Liver (tissue), 3 donors: ENCODE results near the gene SYNM.

ENCODE experiments used
- ATF3 ChIP-seq: IDR thresholded peaks from 2 replicates; pipeline ENCODE4 v1.6.1; 2016; ENCODE audit warnings: antibody characterized with exemption
- CTCF ChIP-seq: fragments of 150-350 bp; IDR thresholded peaks from 2 replicates; pipeline ENCODE4 v1.5.1; 2017; ENCODE audit warnings: improper control_type of control experiment, low read depth, low read length; ENCODE audit not compliant: missing input control
- GABPA ChIP-seq, 2 donors: IDR thresholded peaks in 1 of 2; conservative IDR thresholded peaks in 1 of 2; 2 replicates each; pipeline ENCODE4 v1.6.1; 2016; ENCODE audit warnings: antibody characterized with exemption in 2 of 2, mild to moderate bottlenecking in 1 of 2, moderate library complexity in 1 of 2
- MAX ChIP-seq: IDR thresholded peaks from 2 replicates; pipeline ENCODE4 v1.6.1; 2016; ENCODE audit warnings: antibody characterized with exemption
- RAD21 ChIP-seq, 2 donors: IDR thresholded peaks; 2 replicates each; pipeline ENCODE4 v1.6.1; 2016; ENCODE audit warnings: antibody characterized with exemption in 2 of 2, mild to moderate bottlenecking in 2 of 2
- REST ChIP-seq: IDR thresholded peaks from 2 replicates; pipeline ENCODE4 v1.6.1; 2016; ENCODE audit warnings: antibody characterized with exemption, mild to moderate bottlenecking
- RXRA ChIP-seq, 2 donors: IDR thresholded peaks; 2 replicates each; pipeline ENCODE4 v1.6.1; 2017 to 2018; ENCODE audit warnings: antibody characterized with exemption in 2 of 2, mild to moderate bottlenecking in 1 of 2
- SP1 ChIP-seq: IDR thresholded peaks from 2 replicates; pipeline ENCODE4 v1.6.1; 2018; ENCODE audit warnings: antibody characterized with exemption, mild to moderate bottlenecking
- TAF1 ChIP-seq: conservative IDR thresholded peaks from 2 replicates; pipeline ENCODE4 v1.6.1; 2016; ENCODE audit warnings: antibody characterized with exemption, mild to moderate bottlenecking
- YY1 ChIP-seq: IDR thresholded peaks from 2 replicates; pipeline ENCODE4 v1.6.1; 2016; ENCODE audit warnings: antibody characterized with exemption, mild to moderate bottlenecking
- ZBTB33 ChIP-seq: IDR thresholded peaks from 2 replicates; pipeline ENCODE4 v1.6.1; 2016; ENCODE audit warnings: antibody characterized with exemption
- donor health status: healthy.
- donor health status: healthy.

GRCh38 chr15:99090011-99090699 is 14.7 kb upstream of the SYNM start:
- no peak for TF ChIP-seq CTCF
- TF ChIP-seq REST, result no peak
- no peak for TF ChIP-seq GABPA (IDR thresholded peaks at IDR 0.05 in 1 of 2, conservative IDR thresholded peaks at IDR 0.05 in 1 of 2)
- TF ChIP-seq RAD21 (IDR thresholded peaks at IDR 0.05), result no peak
- TF ChIP-seq YY1, result no peak
- no peak for TF ChIP-seq RXRA (IDR thresholded peaks at IDR 0.05)
- no peak for TF ChIP-seq TAF1
- no peak for TF ChIP-seq ATF3
- no peak for TF ChIP-seq MAX
- no peak for TF ChIP-seq ZBTB33
- TF ChIP-seq SP1, result no peak
